ENCODE results near the gene PROX1.
"Not testable (repeated sequence)": the region's sequence is repeated elsewhere in the genome, so short reads cannot be mapped to it uniquely, and the experiment has no call there.

GRCh38 chr1:214089003-214089402 is 101.2 kb downstream of the PROX1 start:
- not testable (repeated sequence) for TF ChIP-seq CTCF (IDR thresholded peaks at IDR 0.05; ENCODE audit: insufficient read depth, low read length); POLR2AphosphoS5 (IDR thresholded peaks at IDR 0.05; ENCODE audit: low read depth)
